NB4 (cell line): ENCODE results near the gene GPR35.

Experiments
- DNase-seq: peaks from one replicate; pipeline ENCODE4 v3.0.0; 2010; ENCODE audit warnings: low read depth
- H3K4me3 ChIP-seq: one replicate; pipeline ENCODE4 v1.5.1; 2011; ENCODE audit warnings: mild to moderate bottlenecking, low read depth, low read length, moderate library complexity
- MYC ChIP-seq: IDR thresholded peaks from 2 replicates; pipeline ENCODE4 v1.6.1; 2011; ENCODE audit warnings: low read depth, low read length
- POLR2A ChIP-seq: IDR thresholded peaks from 2 replicates; pipeline ENCODE4 v1.6.1; 2011; ENCODE audit warnings: mild to moderate bottlenecking; ENCODE audit not compliant: insufficient read length; ENCODE audit errors: extremely low read depth
- TF ChIP-seq, protein P1 (sequence below): IDR thresholded peaks from one replicate; pipeline ENCODE4 v1.5.1; 2012; ENCODE audit warnings: low read depth, low read length
- TF ChIP-seq, protein P2 (sequence below): IDR thresholded peaks from 2 replicates; pipeline ENCODE4 v1.6.1; 2011; ENCODE audit warnings: low read depth, low read length

Gene GPR35

DNA sequence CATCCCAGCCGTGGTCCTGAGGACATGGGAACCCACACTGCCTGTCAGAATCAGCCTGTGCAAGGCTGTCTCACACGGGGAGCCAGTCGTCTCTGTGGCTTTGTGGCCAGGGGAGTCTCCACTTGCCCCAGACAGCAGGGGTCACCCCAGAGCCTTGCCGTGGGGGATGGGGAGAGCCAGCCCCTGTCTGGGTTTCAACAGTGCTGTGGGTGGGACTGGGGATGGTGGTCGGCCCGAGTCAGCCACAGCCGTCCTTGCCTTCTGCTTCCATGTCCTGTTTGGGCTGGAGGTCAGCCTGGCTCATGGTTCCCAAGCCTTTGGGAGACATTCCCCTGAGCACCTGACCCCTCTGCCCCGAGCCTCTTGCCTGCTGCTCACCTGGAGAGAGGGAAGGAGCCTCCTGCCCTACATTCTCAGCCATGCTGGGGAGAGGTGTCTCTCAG, 19.6 kb downstream of the GPR35 start:
- DNase-seq = no peak
- TF ChIP-seq, protein P1, sequence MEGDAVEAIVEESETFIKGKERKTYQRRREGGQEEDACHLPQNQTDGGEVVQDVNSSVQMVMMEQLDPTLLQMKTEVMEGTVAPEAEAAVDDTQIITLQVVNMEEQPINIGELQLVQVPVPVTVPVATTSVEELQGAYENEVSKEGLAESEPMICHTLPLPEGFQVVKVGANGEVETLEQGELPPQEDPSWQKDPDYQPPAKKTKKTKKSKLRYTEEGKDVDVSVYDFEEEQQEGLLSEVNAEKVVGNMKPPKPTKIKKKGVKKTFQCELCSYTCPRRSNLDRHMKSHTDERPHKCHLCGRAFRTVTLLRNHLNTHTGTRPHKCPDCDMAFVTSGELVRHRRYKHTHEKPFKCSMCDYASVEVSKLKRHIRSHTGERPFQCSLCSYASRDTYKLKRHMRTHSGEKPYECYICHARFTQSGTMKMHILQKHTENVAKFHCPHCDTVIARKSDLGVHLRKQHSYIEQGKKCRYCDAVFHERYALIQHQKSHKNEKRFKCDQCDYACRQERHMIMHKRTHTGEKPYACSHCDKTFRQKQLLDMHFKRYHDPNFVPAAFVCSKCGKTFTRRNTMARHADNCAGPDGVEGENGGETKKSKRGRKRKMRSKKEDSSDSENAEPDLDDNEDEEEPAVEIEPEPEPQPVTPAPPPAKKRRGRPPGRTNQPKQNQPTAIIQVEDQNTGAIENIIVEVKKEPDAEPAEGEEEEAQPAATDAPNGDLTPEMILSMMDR = no peak
- TF ChIP-seq, protein P2, sequence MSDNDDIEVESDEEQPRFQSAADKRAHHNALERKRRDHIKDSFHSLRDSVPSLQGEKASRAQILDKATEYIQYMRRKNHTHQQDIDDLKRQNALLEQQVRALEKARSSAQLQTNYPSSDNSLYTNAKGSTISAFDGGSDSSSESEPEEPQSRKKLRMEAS = no peak
- TF ChIP-seq MYC = no peak
- TF ChIP-seq POLR2A = no peak
- H3K4me3 ChIP-seq = no peak overlapping the region

DNA sequence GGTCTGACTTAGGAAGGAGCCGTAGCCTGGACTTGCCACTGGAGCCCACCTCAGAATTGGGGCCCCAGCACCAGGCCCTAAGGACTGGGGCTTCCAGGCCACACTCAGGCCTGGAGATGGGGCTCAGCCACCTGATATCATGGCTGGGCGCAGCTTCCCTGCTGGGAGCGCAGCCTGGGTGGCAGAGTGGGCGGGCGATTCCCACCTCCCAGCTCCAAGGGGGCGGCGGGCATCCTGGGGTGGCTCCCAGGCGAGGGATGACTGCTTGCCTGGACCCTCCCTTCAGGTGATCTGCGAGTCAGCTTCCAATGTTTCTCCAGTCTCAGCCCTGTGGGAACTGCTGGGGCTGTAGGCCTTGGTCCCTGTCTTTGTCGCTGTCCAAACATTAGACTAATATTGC, 20.1 kb downstream of the GPR35 start:
- TF ChIP-seq, protein P2 = no peak
- TF ChIP-seq POLR2A = no peak
- TF ChIP-seq, protein P1 = no peak
- TF ChIP-seq MYC = no peak
- H3K4me3 ChIP-seq = no peak overlapping the region
- no peak for DNase-seq

DNA sequence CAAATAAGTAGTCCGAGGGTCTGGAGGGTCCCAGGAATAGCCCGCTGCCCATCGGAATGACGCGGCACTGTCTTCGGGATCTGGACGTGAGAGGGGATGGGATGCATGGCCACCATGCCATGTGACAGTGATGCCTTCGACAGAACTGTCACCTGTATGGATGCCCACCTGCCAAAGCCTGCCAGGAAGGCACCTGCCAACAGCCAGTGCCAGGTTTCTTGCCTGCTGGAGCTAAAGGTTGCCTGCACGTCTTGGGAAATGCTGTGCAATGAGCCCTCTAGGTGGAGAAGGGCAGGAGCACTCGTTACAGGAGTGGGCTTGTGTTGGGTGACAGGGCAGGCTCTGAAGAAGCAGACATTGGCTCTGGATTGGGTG, 20.5 kb downstream of the GPR35 start:
- TF ChIP-seq POLR2A = no peak
- no peak for TF ChIP-seq MYC
- TF ChIP-seq, protein P2 = no peak
- TF ChIP-seq, protein P1 = no peak
- DNase-seq = no peak
- no peak overlapping the region for H3K4me3 ChIP-seq

DNA sequence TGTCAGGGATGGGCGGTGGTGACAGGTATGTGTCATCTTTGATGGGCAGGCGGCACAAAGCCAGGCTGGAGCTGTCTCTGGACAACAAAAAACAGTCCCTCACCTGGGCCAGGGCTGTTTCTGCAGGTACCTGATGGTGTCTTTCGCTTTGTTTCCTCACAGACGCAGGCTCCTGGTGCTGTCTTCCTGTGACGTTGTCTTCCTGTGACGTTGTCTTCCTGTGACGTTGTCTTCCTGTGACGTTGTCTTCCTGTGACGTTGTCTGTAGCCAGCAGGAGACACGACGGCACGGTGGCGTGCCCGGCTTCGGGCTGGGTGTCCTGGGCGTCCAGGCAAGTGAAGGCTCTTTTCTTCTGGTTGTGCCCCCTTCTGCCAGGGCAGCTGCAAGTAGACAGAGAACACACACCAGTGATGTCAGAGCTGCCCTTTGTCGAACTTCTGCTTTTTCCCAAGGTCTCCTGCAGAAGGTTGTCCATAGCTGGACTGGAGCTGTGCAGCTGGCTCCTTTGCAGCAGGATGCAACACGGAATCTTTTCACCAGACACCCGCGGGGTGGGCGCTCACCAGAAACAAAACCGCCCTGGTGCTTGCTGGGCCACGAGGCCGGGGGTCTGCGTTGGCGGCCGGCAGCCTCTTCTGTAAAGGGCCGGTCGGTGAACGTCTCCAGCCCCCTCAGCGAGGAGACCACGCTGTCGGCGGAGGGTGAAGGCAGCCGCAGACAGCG, 21.1 kb downstream of the GPR35 start:
- TF ChIP-seq, protein P2 = no peak
- TF ChIP-seq MYC = no peak
- TF ChIP-seq, protein P1 = no peak
- no peak for TF ChIP-seq POLR2A
- H3K4me3 ChIP-seq = peak overlapping the region; percentile 32
- peak; percentile 59 for DNase-seq

DNA sequence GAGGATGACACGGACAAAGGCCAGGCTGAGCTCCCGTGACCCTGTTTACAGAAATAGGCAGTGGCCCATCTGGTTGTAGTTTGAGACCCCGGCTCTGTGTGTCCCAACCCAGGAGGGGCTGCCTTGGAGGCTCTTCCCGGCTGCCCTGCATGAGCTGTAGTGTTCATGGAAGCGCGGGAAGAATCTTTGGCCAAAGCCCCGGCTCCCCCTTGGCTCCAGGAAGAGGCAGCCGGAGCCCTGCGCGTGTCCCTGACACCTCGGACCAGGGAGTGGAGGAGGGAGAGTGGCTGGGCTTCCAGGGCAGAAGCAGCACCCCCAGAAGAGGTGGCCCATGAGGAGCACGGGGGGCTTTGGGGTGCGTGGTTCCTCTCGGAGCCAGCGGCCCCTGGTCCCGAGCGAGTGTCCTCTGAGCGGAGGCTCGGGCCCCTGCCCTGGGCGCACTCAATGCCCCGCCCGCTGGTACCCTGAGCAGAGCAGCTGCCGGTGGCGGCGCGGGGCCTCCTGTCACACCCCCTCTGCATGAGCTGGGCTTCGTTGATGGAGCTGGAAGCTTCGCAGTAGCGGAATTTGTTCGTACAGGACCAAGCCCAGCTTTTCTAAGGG, 21.7 kb downstream of the GPR35 start:
- DNase-seq = no peak
- H3K4me3 ChIP-seq = no peak overlapping the region
- TF ChIP-seq POLR2A (no peak), MYC (no peak)
- TF ChIP-seq, protein P2 = no peak

DNA sequence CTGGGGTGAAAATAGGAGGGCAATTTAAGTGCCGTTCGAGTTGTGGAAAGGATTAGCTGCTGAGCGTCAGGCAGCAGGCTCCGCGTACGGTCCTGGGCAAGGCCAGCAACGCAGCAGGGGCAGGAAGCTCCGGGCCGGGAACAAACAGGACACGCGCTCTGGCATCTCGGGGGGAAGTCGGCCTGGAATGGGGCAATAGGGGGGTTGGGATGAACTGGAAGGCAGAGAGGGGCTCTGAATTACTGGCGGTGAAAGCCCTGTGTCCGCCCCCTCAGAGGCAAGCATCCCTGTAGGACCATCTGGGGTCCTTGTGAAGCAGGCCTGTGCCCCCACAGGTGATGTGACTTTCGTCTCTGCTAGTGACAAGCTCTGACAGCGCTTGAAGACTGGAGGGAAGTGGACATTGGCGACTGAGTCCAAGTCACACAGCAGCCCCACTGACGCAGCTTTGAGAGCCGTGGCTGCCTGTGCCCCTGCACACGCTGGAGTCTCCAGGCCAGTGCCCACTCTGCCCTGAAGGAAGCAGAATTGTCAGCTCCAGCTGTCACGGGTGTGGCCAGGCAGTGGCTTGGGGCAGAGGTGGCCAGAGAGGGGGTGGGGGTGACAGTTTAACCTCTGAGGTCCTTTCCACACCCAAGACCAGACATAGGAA, 22.3 kb downstream of the GPR35 start:
- H3K4me3 ChIP-seq = no peak overlapping the region
- DNase-seq = no peak
- TF ChIP-seq, protein P2 = no peak
- TF ChIP-seq MYC (no peak), POLR2A (no peak)
- TF ChIP-seq, protein P1 = no peak
